Glutamatergic neuron (in vitro differentiated cells): ENCODE measurements around the gene VCX2. TPM values are rescaled to one million over a fixed set of nuclear protein-coding genes. Genes with fewer than 3 reads are reported as not detected.

Source experiments
- DNase-seq: peaks from one replicate; pipeline ENCODE4 v3.0.0; 2022
- H3K27ac Mint-ChIP-seq: one replicate; pipeline ENCODE4 v1.8.0; 2020; ENCODE audit warnings: mild to moderate bottlenecking, mixed read lengths, inconsistent platforms; ENCODE audit not compliant: unreplicated experiment
- H3K27me3 Mint-ChIP-seq: one replicate; pipeline ENCODE4 v1.8.0; 2020; ENCODE audit warnings: mild to moderate bottlenecking, moderate library complexity, mixed read lengths, inconsistent platforms; ENCODE audit not compliant: unreplicated experiment
- H3K36me3 Mint-ChIP-seq: one replicate; pipeline ENCODE4 v1.8.0; 2020; ENCODE audit warnings: mild to moderate bottlenecking, mixed read lengths, inconsistent platforms; ENCODE audit not compliant: unreplicated experiment
- H3K4me1 Mint-ChIP-seq: one replicate; pipeline ENCODE4 v1.8.0; 2020; ENCODE audit warnings: mild to moderate bottlenecking, low read depth, mixed read lengths, inconsistent platforms; ENCODE audit not compliant: unreplicated experiment
- H3K4me3 Mint-ChIP-seq: one replicate; pipeline ENCODE4 v1.8.0; 2020; ENCODE audit warnings: mild to moderate bottlenecking, mixed read lengths, inconsistent platforms; ENCODE audit not compliant: unreplicated experiment
- H3K9me3 Mint-ChIP-seq: one replicate; pipeline ENCODE4 v1.8.0; 2020; ENCODE audit warnings: mild to moderate bottlenecking, moderate library complexity, mixed read lengths, inconsistent platforms; ENCODE audit not compliant: unreplicated experiment
- total RNA-seq: library from RNA; stranded (reverse); fragmentation: NEBNext Ultra II Directional; extraction: Animal tissue kit (Norgen Biotek cat#: 25700); gene quantifications from one replicate; pipeline ENCODE4 v1.2.1, GENCODE V29; 2021; ENCODE audit not compliant: unreplicated experiment
- TF ChIP-seq, protein P1 (sequence below): fragments of 200-600 bp; sonication (generic); IDR thresholded peaks from one replicate; pipeline ENCODE4 v1.5.0; 2021; ENCODE audit not compliant: partially characterized antibody, unreplicated experiment

The VCX2 gene
- total RNA-seq, 1 donor from 2014 or later: not detected

DNA sequence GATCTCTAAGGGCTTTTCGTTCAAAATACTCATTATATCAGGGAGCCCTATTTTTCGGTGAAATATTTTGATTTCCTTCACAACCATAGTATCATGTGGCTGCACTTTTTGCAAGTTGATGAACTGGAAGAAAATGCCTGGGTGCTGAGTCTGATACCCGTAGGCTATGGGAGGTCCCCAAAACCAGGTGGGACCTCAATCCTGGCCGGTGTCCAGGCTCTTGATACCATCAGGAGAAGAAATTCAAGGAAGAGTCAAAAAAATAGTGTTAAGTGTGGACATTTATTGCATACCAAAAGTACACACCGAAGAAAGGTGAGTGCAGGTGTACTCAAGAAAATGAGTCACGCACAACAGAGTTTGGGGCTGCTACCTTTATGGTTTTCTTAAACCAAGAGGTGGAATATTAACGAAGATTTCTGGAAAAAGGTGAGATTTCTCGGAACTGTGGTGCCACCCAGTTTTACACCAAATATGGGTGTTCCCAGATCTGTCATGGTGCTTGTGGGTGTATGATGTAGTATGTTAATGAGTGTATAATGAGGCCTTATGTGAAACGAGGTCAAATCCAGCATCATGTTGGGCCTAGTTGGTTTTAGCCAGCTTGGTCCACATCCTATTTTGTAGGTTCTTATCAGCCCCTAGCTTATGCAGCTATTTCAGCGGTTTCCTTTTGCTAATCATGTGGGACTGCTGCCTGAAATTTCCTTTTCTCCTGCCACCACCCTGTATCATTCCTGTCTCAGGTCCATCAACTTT, 29.9 kb downstream of the VCX2 start:
- Mint-ChIP-seq H3K27ac (no peak overlapping the region), H3K36me3 (no peaks in the 10 kb centered on the region), H3K27me3 (no peaks in the 10 kb centered on the region), H3K4me3 (no peak overlapping the region), H3K4me1 (no peaks in the 10 kb centered on the region), H3K9me3 (peaks cover 2% of the 10 kb centered on the region)
- no peak for DNase-seq
- TF ChIP-seq, protein P1, sequence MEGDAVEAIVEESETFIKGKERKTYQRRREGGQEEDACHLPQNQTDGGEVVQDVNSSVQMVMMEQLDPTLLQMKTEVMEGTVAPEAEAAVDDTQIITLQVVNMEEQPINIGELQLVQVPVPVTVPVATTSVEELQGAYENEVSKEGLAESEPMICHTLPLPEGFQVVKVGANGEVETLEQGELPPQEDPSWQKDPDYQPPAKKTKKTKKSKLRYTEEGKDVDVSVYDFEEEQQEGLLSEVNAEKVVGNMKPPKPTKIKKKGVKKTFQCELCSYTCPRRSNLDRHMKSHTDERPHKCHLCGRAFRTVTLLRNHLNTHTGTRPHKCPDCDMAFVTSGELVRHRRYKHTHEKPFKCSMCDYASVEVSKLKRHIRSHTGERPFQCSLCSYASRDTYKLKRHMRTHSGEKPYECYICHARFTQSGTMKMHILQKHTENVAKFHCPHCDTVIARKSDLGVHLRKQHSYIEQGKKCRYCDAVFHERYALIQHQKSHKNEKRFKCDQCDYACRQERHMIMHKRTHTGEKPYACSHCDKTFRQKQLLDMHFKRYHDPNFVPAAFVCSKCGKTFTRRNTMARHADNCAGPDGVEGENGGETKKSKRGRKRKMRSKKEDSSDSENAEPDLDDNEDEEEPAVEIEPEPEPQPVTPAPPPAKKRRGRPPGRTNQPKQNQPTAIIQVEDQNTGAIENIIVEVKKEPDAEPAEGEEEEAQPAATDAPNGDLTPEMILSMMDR: no peak

GRCh38 chrX:8139716-8140115, 31.4 kb downstream of the VCX2 start:
- no peak for DNase-seq
- Mint-ChIP-seq H3K36me3 (no peaks in the 10 kb centered on the region), H3K4me3 (no peak overlapping the region), H3K9me3 (no peaks in the 10 kb centered on the region), H3K27me3 (no peaks in the 10 kb centered on the region), H3K27ac (no peak overlapping the region), H3K4me1 (no peaks in the 10 kb centered on the region)
- TF ChIP-seq, protein P1: no peak

DNA sequence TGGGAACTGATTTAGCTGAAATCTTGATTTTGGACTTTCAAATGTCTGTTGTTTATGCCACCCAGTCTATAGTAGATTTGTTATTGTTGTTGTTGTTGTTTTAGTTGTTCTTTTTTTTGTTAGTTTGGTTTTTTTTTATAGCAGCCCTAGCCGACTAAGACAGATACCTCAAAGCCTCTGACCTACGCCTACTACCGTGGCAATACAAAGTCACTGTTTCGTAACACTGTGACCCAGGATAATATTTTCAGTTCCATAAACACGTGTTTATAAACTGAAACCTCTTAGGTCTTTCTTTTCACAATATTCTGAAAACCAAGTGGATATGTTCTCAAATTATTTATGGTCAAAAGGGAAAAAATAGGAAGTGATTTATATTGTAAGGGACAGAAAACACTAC, 32.8 kb downstream of the VCX2 start:
- DNase-seq: no peak
- H3K27ac Mint-ChIP-seq: no peak overlapping the region
- H3K9me3 Mint-ChIP-seq: no peaks in the 10 kb centered on the region
- H3K4me1 Mint-ChIP-seq: no peaks in the 10 kb centered on the region
- no peak overlapping the region for H3K4me3 Mint-ChIP-seq
- H3K36me3 Mint-ChIP-seq: peaks cover 8% of the 10 kb centered on the region
- TF ChIP-seq, protein P1: no peak
- H3K27me3 Mint-ChIP-seq: no peaks in the 10 kb centered on the region

GRCh38 chrX:8126648-8127047, 44.4 kb downstream of the VCX2 start:
- TF ChIP-seq, protein P1: no peak
- H3K36me3 Mint-ChIP-seq: no peaks in the 10 kb centered on the region
- no peaks in the 10 kb centered on the region for H3K9me3 Mint-ChIP-seq
- no peaks in the 10 kb centered on the region for H3K4me1 Mint-ChIP-seq
- no peak overlapping the region for H3K27ac Mint-ChIP-seq
- no peaks in the 10 kb centered on the region for H3K27me3 Mint-ChIP-seq
- DNase-seq: no peak
- H3K4me3 Mint-ChIP-seq: no peak overlapping the region

DNA sequence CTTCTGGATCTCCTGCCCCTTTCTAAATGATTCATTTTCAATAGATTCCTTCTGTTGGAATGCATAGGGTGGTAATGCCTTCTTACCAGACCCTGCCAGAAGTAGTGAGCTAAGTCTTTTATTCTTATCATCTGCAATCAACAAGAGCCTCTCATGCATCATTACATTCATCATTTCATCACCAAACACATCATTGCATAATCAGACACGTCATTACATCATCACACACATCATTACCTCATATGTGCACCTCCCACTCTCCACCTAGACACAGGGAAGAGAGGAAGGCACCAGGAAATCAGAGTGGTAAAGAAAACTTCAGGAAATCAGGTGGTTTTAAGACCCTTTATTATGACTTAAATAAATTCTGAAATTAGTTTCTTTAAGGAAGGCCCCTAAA, 45.0 kb downstream of the VCX2 start:
- H3K27me3 Mint-ChIP-seq: no peaks in the 10 kb centered on the region

More for the DNA sequence above, 45.0 kb downstream of the VCX2 start:
- TF ChIP-seq, protein P1: no peak
- no peaks in the 10 kb centered on the region for H3K36me3 Mint-ChIP-seq
- no peak for DNase-seq
- no peak overlapping the region for H3K4me3 Mint-ChIP-seq
- H3K27ac Mint-ChIP-seq: no peak overlapping the region
- H3K4me1 Mint-ChIP-seq: no peaks in the 10 kb centered on the region
- no peaks in the 10 kb centered on the region for H3K9me3 Mint-ChIP-seq
